Activated CD4-positive, alpha-beta T cell treated with anti-CD3 and anti-CD28 coated beads, Interleukin-2, amount 50 U/mL, for 24 hours (primary cell): ENCODE results near the gene TSNAX.

Experiments
- DNase-seq, 2 donors: peaks; one replicate each; pipeline ENCODE4 v3.0.0-alpha.2; 2020; ENCODE audit warnings: low read depth in 1 of 2, low spot score in 1 of 2

TSNAX gene

DNA sequence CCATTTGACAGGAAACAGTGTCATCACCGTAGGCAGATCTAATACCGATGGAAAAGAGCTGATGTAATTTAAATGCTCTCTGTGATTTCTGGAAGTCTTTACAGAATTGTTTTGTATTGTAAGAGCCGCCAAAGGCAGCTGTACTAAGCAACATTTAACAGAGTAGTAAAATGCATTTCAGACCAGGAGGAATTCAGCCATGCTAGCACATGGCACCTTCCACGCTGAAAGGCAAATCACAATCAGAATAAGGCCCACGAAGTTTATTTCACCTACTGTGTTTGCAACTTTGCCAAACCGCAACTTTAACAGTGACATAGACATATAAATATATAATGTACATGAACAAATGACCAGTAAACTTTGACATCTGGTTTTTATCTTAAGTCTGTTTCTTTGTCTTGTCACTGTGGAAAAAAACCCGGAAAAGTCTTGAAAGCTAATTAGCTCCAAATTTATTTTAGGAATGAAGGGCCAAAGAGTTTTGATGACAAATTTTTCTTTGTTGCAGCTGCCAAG, 72.0 kb downstream of the TSNAX start:
- no peak for DNase-seq

- no peak for DNase-seq
Observed at GRCh38 chr1:231601824-231602672, 73.6 kb downstream of the TSNAX start.

DNA sequence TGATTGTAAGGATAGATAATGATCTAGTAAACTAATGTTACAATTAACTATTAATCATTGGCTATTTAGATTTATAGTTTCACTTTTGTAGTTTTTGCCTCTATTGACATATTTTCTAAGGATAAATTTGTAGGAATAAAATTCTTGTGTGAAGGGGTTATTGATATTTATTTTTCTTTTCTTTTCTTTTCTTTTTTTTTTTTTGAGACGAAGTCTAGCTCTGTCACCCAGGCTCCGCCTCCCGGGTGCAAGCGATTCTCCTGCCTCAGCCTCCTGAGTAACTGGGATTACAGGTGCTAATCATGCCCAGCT, 74.2 kb downstream of the TSNAX start:
- no peak for DNase-seq

DNA sequence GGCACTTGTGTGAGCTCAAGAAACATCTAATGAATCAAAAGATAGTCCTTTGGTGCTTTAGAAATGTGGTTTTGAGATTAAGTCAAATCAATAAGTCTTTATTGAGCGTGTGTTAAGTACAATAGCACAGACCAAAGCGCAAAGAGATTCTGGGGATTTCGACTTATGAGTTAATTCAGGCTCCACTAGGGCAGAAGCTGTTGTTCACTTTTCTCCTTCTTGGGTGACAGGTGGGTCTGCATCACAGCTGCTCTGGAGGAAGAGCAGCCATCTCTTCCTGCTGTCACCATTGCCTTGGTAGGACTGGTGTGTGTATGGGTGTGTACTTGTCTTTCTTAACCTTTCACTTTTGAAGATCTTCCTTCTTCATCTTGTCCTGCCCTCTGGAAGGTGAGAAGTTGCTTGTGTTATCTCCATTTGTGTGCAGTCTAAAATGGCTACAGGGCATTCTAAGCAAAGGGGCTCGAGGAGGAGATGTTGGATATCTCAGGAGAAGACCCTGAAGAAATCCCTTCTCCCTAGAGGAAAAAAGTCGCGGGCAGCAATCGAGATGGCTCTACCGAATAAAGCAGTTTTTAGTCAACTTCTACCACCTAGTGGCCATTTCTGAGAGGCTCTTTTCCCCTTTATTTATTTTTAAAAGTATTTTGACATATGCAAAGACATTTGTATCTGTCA, 75.3 kb downstream of the TSNAX start:
- DNase-seq: peak in 1 of 2 donors; percentile 14

DNA sequence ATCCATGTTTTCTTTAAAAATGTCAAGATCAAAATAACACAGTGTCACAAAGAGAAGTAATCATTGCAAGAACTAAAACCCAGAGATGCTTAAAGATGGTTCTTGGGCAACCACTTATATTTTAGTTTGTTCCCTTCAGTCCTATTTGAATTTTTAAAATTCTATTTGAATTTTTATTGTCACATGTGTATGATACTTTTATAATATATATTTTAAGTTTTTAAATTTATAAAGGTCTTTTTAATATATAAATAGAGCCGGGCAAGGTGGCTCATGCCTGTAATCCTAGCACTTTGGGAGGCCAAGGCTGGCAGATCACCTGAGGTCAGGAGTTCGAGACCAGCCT, 75.8 kb downstream of the TSNAX start:
- no peak for DNase-seq

GRCh38 chr1:231605149-231606100, 77.0 kb downstream of the TSNAX start:
- DNase-seq: no peak

DNA sequence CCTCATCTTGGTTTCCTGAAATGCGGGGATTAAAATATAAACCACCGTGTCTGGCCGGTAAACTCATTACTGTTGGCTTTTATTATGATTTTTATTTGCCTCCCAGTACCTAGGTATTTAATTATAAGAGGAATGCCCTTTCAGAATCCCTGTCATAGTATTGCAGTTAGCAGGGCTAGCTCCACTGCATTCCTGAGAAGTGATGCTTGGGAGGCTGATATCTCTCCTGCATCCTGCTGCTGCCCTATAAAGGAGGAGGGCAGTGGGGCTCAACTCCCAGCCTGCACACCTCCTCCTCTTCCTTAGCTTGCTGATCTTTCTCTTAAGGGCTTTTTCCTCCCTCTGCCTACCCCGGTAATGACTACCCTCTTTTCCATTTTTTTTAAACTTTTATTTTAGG, 78.2 kb downstream of the TSNAX start:
- DNase-seq: no peak

DNA sequence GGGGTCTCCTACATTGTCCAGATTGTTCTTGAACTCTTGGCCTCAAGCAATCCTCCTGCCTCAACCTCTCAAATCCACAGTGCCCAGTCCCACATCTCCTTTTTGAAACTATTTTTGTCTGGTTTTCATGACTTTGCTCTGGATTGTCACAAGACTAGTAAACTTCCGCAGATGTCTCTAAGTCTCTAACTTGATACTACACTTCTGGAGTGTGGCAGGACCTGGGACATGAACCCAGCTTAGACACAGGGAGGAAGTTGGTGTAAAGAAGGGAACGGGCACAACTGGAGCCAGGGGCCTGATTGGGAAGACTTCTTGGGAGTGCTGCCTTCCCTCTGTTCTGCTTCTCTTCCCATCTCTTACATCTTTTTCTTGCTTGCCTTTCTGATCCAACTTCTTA, 81.9 kb downstream of the TSNAX start:
- DNase-seq: no peak

GRCh38 chr1:231611111-231611510, 82.6 kb downstream of the TSNAX start:
- no peak for DNase-seq

DNA sequence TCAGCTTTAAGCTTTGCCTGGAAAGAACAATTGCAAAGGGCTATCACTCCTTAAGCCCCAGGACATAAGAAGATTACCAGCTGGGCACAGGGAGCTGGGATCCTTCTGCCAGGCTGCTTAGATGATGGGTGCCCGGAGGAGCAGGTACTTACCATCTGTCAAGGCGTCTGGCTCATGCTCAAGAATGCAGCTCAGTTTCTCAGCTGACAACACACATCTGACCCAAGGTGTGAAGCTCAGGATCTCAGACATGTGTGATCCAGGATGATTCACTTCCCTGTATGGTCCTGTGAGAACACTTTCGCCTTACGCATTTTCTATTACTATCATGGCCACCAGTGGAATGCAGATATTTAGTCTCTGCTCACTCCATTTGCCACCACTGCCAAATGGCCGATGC, 83.4 kb downstream of the TSNAX start:
- DNase-seq: no peak

GRCh38 chr1:231612393-231613089, 84.1 kb downstream of the TSNAX start:
- no peak for DNase-seq

DNA sequence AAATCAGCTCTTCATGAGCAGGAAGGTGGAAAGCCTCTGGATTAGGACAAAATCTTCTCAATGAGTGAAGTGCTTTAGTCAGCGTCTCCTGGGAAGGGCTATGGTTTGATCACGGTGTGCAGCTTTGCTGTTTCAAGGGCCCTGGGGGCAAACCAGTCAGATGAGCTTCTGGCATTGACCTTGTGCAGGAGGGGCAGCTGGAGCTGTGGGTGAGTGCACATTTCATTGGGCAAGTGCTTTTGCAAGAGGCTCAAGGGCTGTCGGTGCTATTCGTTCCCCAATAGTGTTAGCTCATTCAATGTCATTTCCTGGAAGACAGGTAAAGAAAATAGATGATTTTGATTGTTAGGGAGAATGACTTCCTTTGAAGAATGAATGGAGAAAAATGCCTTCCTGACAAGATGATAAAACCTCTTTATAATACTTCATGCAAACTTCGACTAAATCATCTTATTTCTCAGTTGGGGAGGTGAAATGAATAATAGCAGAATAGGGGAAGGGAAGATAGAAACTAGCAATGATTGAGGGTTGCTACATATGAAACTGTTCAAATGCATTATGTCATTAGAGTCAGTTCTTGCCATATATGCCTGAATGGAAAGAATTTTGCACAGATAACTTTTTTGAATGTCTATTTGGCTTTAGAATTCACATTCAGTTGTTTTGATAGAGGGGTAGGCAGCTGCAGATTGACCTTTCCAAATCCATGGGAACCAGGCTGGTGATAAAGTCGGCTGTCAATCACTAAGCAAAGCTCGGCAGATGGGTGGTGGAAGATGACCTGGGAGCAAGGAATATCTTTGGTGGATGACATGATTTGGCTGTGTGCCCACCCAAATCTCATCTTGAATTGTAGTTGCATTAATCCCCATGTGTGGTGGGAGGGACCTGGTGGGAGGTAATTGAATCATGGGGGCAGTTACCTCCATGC, 85.2 kb downstream of the TSNAX start:
- no peak for DNase-seq
